ENCODE data around the gene NTRK3. TPM values are rescaled to one million over a fixed set of nuclear protein-coding genes. Genes with fewer than 3 reads are reported as not detected.

Gene NTRK3
- total and polyA plus RNA-seq, 2 of the 8 experiments (the other 6 are each of a cell fraction or from before 2014, with no cell fraction given): 4.5 to 6.8 TPM

DNA sequence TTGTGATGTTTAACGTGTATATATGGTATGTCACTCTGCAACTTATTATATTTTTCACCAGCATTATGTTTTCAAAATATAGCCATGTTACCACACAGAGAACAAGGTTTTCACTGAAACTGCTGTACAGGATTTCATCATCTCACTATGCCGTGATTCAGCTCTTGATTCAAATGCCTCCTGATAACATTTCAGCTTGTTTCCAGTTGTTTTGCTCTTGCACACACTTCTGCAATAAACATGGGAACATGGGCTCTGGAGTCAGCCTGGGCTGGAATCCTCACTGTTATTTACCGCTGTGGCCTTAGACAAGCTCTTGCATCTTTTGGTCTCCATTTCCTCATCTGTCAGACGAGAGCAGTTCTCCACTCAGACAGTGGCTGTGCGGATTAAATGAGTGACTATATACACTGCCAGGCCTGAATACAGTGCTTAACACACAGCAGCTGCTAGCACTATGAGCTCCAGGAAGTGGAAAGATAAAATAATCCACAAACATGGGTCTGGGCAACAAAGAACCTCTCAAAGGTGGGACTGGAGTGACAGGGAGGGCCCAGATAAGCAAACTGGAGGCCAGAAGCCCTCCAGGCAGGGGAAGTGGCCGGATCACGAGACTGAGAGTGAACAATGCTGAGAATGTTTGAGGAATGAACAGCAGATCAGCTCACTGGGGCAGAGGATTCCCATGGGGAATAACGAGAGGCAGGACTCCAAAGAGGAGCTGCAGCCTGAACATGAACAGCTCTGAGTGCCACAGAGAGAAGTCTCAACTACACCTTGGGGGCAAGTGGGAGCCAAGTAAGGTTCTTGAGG lies 17.7 kb downstream of the NTRK3 start:
- Histone ChIP-seq H2BK12ac (ENCODE audit: low read depth, low read length) (no peak overlapping the region), H3K4me1 (replicated peaks in 1 of 4; ENCODE audit: control insufficient read depth in 3 of 4, insufficient read depth in 4 of 4, low read length in 3 of 4) (peaks cover 0 to 4% (median 0%) of the 10 kb centered on the region in 4 experiments; a peak in 1 of 7 replicates), H2AFZ (ENCODE audit: low read length) (no peak overlapping the region), H3K9ac (replicated peaks in 1 of 4; ENCODE audit: extremely low read depth in 1 of 4, low read depth in 3 of 4, low read length in 3 of 4) (no peak overlapping the region), H2AK5ac (ENCODE audit: low read depth, low read length) (no peak overlapping the region), H3K4ac (replicated peaks; ENCODE audit: insufficient read length, low read depth, low read length) (no peak overlapping the region), H3K56ac (replicated peaks; ENCODE audit: insufficient read length, low read depth, low read length) (no peak overlapping the region), H3K4me3 (ENCODE audit: extremely low read depth in 1 of 4, insufficient read depth in 2 of 4, low read depth in 3 of 4, low read length in 4 of 4) (no peak overlapping the region), H3K79me1 (ENCODE audit: low read depth, low read length) (no peaks in the 10 kb centered on the region), H2BK15ac (ENCODE audit: low read length) (no peak overlapping the region), H4K20me1 (replicated peaks in 1 of 2; ENCODE audit: control insufficient read depth in 1 of 2, insufficient read depth in 2 of 2, low read length in 2 of 2) (peaks cover 0 to 3% of the 10 kb centered on the region in 2 experiments), H3K9me3 (ENCODE audit: insufficient read depth in 2 of 2, low read depth in 1 of 2, low read length in 1 of 2) (no peaks in the 10 kb centered on the region), H4K5ac (ENCODE audit: insufficient read length, low read depth, low read length) (no peak overlapping the region), H3K36me3 (ENCODE audit: control insufficient read depth in 2 of 4, insufficient read depth in 4 of 4, low read length in 3 of 4) (no peaks in the 10 kb centered on the region), H2BK120ac (replicated peaks; ENCODE audit: low read depth, low read length) (no peak overlapping the region), H3K14ac (ENCODE audit: insufficient read length) (no peak overlapping the region), H3K18ac (ENCODE audit: extremely low read depth, low read length) (no peak overlapping the region), H3K4me2 (ENCODE audit: insufficient read depth in 1 of 2, low read depth in 2 of 2, low read length in 2 of 2) (no peak overlapping the region), H3K27ac (ENCODE audit: low read depth, low read length) (no peak overlapping the region), H4K91ac (replicated peaks; ENCODE audit: insufficient read length, low read length) (no peak overlapping the region), H3K23me2 (ENCODE audit: low read depth, low read length) (no peaks in the 10 kb centered on the region; the same call in 1 of the 2 replicates), H3K23ac (ENCODE audit: insufficient read length) (no peak overlapping the region), H3K79me2 (ENCODE audit: control insufficient read depth in 1 of 2, insufficient read depth in 2 of 2, low read length in 2 of 2) (no peaks in the 10 kb centered on the region), H2BK5ac (ENCODE audit: low read depth, low read length) (no peak overlapping the region), H2BK20ac (ENCODE audit: low read length) (no peak overlapping the region), H3K27me3 (replicated peaks in 1 of 4; ENCODE audit: control insufficient read depth in 3 of 4, extremely low read depth in 1 of 4, insufficient read depth in 3 of 4, low read length in 3 of 4) (no peaks in the 10 kb centered on the region), H4K8ac (ENCODE audit: extremely low read depth, insufficient read depth, low read length) (no peak overlapping the region)
- DNase-seq (ENCODE audit: low read depth in 1 of 2, low spot score in 2 of 2): no peak
- ChIA-PET CTCF (ENCODE audit: partially characterized antibody) (interaction anchor here (0.6 to 1.0 kb wide), 4 partner anchors 8 to 1644 kb away, joined by 3 to 4 read pairs (median 4); no protein-coding TSS in a partner anchor), POLR2A (ENCODE audit: partially characterized antibody) (no interaction called here)
- 92% methylated on average over 8 of the region's 8 CpGs; no CpG with 5 or more reads in 1 of the 2 experiments for WGBS, 2 experiments (ENCODE audit: extremely low coverage in 1 of 2, insufficient coverage in 1 of 2, insufficient read length in 1 of 2, insufficient replicate concordance in 2 of 2, low coverage in 1 of 2, low lambda C conversion rate in 2 of 2, missing lambda C conversion rate in 1 of 2)
- TF ChIP-seq SP1 (IDR thresholded peaks at IDR 0.05; ENCODE audit: low read depth, low read length) (no peak), POLR2AphosphoS5 (IDR thresholded peaks at IDR 0.05; ENCODE audit: low read depth, low read length) (no peak), SRF (IDR thresholded peaks at IDR 0.05; ENCODE audit: low read depth, low read length) (no peak), POU5F1 (IDR thresholded peaks at IDR 0.05; ENCODE audit: low read depth, low read length) (no peak), JUN (IDR thresholded peaks at IDR 0.05; ENCODE audit: low read depth, low read length) (no peak), ASH2L (IDR thresholded peaks at IDR 0.05; ENCODE audit: low read length) (no peak), GTF2F1 (IDR thresholded peaks at IDR 0.05; ENCODE audit: borderline replicate concordance, low read depth, low read length) (no peak), NANOG (IDR thresholded peaks at IDR 0.05; ENCODE audit: insufficient read depth, low read depth, low read length, poor library complexity, severe bottlenecking) (no peak), CHD2 (IDR thresholded peaks at IDR 0.05; ENCODE audit: low read length) (no peak), SIRT6 (IDR thresholded peaks at IDR 0.05; ENCODE audit: low read length) (no peak), SP4 (IDR thresholded peaks at IDR 0.05; ENCODE audit: low read length) (no peak)
- TF ChIP-seq, protein P1, sequence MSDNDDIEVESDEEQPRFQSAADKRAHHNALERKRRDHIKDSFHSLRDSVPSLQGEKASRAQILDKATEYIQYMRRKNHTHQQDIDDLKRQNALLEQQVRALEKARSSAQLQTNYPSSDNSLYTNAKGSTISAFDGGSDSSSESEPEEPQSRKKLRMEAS (IDR thresholded peaks at IDR 0.05): no peak
- no peak for FAIRE-seq
